ENCODE data around the gene RNF220. TPM values are rescaled to one million over a fixed set of nuclear protein-coding genes. Genes with fewer than 3 reads are reported as not detected.
"Not testable (repeated sequence)": the region's sequence is repeated elsewhere in the genome, so short reads cannot be mapped to it uniquely, and the experiment has no call there.

RNF220 gene
- total RNA-seq, 1 experiment from 2014 or later = 92.4 TPM

DNA sequence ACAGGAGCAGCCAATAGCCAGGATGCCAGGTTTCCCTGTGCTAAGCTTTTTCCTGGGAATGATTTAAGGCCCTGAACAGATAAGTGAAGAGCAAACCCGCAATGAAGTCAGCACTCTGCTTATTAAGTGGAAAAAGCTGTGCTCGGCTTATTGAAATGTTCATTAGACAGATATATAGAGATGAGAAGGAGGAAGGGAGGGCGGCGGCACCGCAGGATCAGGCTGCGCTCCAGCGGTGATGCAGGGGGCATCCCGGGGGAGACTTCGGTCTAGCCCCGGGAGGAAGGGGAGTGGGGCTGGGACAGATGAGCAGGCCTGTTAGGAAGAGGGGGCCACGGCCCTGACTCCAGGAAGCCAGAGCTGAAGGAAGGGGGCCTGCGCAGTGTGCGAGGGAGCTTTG is 154.3 kb downstream of the RNF220 start:
- Histone ChIP-seq H3K36me3 (ENCODE audit: control insufficient read depth, insufficient read depth, low read length) (no peaks in the 10 kb centered on the region), H3K27me3 (replicated peaks; ENCODE audit: control insufficient read depth, insufficient read depth, low read length) (no peaks in the 10 kb centered on the region), H3K4me1 (no peaks in the 10 kb centered on the region), H3K4me3 (ENCODE audit: low read depth, low read length) (no peak overlapping the region), H3K9me3 (no peaks in the 10 kb centered on the region)
- TF ChIP-seq, protein P1, sequence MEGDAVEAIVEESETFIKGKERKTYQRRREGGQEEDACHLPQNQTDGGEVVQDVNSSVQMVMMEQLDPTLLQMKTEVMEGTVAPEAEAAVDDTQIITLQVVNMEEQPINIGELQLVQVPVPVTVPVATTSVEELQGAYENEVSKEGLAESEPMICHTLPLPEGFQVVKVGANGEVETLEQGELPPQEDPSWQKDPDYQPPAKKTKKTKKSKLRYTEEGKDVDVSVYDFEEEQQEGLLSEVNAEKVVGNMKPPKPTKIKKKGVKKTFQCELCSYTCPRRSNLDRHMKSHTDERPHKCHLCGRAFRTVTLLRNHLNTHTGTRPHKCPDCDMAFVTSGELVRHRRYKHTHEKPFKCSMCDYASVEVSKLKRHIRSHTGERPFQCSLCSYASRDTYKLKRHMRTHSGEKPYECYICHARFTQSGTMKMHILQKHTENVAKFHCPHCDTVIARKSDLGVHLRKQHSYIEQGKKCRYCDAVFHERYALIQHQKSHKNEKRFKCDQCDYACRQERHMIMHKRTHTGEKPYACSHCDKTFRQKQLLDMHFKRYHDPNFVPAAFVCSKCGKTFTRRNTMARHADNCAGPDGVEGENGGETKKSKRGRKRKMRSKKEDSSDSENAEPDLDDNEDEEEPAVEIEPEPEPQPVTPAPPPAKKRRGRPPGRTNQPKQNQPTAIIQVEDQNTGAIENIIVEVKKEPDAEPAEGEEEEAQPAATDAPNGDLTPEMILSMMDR (IDR thresholded peaks at IDR 0.05; ENCODE audit: insufficient read depth in 1 of 2, low read depth in 1 of 2, low read length in 1 of 2, severe bottlenecking in 1 of 2, unreplicated experiment in 1 of 2) = no peak
- intact Hi-C loops (cut with micrococcal nuclease; ENCODE audit: unreplicated experiment) = no loop called here
- H3K27ac Mint-ChIP-seq (ENCODE audit: unreplicated experiment) = no peak overlapping the region
- CTCF ChIA-PET = no interaction called here
- H3K27me3 Mint-ChIP-seq (ENCODE audit: insufficient read depth, unreplicated experiment) = no peaks in the 10 kb centered on the region
- no peaks in the 10 kb centered on the region for H3K4me1 Mint-ChIP-seq (ENCODE audit: low read depth, unreplicated experiment)
- BruUV-seq (replicated peaks) = no TSS peak
- H3K9me3 Mint-ChIP-seq (ENCODE audit: unreplicated experiment) = no peaks in the 10 kb centered on the region
- no peak for DNase-seq
- no peaks in the 10 kb centered on the region for H3K36me3 Mint-ChIP-seq (ENCODE audit: insufficient read depth, unreplicated experiment)
- POLR2A ChIA-PET = no interaction called here
- H3K4me3 Mint-ChIP-seq (ENCODE audit: unreplicated experiment) = no peak overlapping the region

DNA sequence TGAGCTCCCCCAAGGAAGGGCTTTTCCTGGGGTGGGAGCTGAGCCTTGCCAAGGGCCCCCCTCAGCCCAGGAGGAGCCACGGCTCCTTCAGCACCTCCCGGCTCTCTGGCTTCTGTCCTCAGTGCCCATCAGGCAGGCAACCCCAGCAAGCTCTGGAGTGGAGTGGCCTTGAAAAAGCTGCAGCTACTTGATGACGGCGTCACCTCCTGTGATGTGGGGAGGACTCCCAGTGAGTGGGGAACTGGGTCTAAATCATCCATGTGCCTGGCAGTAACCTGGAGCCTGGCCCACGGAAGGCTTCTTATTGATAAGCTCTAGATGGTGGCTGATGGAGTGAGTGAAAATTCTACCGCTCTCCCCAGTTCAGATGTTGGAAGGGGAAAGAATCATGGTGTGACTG is 154.9 kb downstream of the RNF220 start:
- Histone ChIP-seq H3K27me3 (replicated peaks; ENCODE audit: control insufficient read depth, insufficient read depth, low read length) (no peaks in the 10 kb centered on the region), H3K36me3 (ENCODE audit: control insufficient read depth, insufficient read depth, low read length) (no peaks in the 10 kb centered on the region), H3K9me3 (no peaks in the 10 kb centered on the region), H3K4me1 (no peaks in the 10 kb centered on the region), H3K4me3 (ENCODE audit: low read depth, low read length) (no peak overlapping the region)
- Mint-ChIP-seq H3K4me3 (ENCODE audit: unreplicated experiment) (no peak overlapping the region), H3K9me3 (ENCODE audit: unreplicated experiment) (no peaks in the 10 kb centered on the region), H3K36me3 (ENCODE audit: insufficient read depth, unreplicated experiment) (no peaks in the 10 kb centered on the region), H3K27me3 (ENCODE audit: insufficient read depth, unreplicated experiment) (no peaks in the 10 kb centered on the region), H3K27ac (ENCODE audit: unreplicated experiment) (no peak overlapping the region), H3K4me1 (ENCODE audit: low read depth, unreplicated experiment) (no peaks in the 10 kb centered on the region)
- TF ChIP-seq, protein P1 (IDR thresholded peaks at IDR 0.05; ENCODE audit: insufficient read depth in 1 of 2, low read depth in 1 of 2, low read length in 1 of 2, severe bottlenecking in 1 of 2, unreplicated experiment in 1 of 2) = no peak
- intact Hi-C loops (cut with micrococcal nuclease; ENCODE audit: unreplicated experiment) = no loop called here
- no TSS peak for BruUV-seq (replicated peaks)
- POLR2A ChIA-PET = no interaction called here
- DNase-seq = no peak
- CTCF ChIA-PET = no interaction called here

DNA sequence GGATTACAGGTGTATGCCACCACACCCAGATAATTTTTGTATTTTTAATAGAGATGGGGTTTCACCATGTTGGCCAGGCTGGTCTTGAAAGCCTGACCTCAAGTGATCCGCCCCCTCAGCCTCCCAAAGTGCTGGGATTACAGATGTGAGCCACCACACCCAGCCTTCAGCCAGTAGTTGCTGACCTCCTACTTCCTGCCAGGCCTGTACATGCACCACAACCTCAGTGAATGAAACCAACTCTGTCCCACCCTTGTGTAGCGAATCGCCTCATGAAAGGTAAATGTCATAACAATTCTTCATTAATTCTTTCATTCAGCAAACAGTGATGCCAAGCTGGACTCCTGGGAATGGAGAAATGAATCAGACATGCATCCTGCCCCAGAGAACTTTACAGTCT is 155.6 kb downstream of the RNF220 start:
- intact Hi-C loops (cut with micrococcal nuclease; ENCODE audit: unreplicated experiment); H3K4me3 ChIP-seq (ENCODE audit: low read depth, low read length); H3K27me3 ChIP-seq (replicated peaks; ENCODE audit: control insufficient read depth, insufficient read depth, low read length); H3K4me1 Mint-ChIP-seq (ENCODE audit: low read depth, unreplicated experiment); H3K36me3 ChIP-seq (ENCODE audit: control insufficient read depth, insufficient read depth, low read length); H3K27me3 Mint-ChIP-seq (ENCODE audit: insufficient read depth, unreplicated experiment); POLR2A ChIA-PET; H3K4me1 ChIP-seq; H3K4me3 Mint-ChIP-seq (ENCODE audit: unreplicated experiment); H3K9me3 ChIP-seq; DNase-seq; CTCF ChIA-PET; BruUV-seq (replicated peaks); H3K36me3 Mint-ChIP-seq (ENCODE audit: insufficient read depth, unreplicated experiment); H3K9me3 Mint-ChIP-seq (ENCODE audit: unreplicated experiment); H3K27ac Mint-ChIP-seq (ENCODE audit: unreplicated experiment): not testable (repeated sequence)

DNA sequence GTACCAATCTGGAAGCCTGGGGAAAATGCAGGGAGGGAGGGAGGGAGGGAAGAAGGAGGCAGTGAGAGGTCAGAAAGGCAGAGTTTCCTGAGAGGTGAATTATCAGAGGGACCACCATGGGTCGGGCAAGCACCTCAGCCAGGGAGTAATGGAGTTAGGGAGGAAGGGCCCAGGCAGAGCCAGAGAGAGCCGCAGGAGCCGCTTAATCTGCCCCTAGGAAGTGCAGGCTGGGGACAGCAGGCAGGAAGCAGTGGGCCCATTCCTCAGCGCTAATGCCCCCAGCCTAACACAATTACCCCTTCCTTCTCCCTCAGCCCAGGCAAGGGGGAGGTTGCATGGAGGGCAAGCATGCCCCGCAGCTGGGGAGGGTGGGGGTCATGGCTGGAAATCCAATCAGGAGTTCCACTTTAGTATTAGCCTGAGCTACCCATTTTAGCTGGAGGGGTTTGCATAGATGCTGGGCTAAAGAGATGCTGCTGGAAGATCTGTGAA is 160.2 kb downstream of the RNF220 start:
- DNase-seq = no peak
- H3K4me3 ChIP-seq (ENCODE audit: low read depth, low read length) = no peak overlapping the region
- TF ChIP-seq, protein P1 (IDR thresholded peaks at IDR 0.05; ENCODE audit: insufficient read depth in 1 of 2, low read depth in 1 of 2, low read length in 1 of 2, severe bottlenecking in 1 of 2, unreplicated experiment in 1 of 2) = no peak
- no peaks in the 10 kb centered on the region for H3K36me3 ChIP-seq (ENCODE audit: control insufficient read depth, insufficient read depth, low read length)
- POLR2A ChIA-PET = no interaction called here
- Mint-ChIP-seq H3K36me3 (ENCODE audit: insufficient read depth, unreplicated experiment) (peaks cover 6% of the 10 kb centered on the region), H3K9me3 (ENCODE audit: unreplicated experiment) (no peaks in the 10 kb centered on the region), H3K4me1 (ENCODE audit: low read depth, unreplicated experiment) (peaks cover 10% of the 10 kb centered on the region), H3K4me3 (ENCODE audit: unreplicated experiment) (no peak overlapping the region), H3K27ac (ENCODE audit: unreplicated experiment) (no peak overlapping the region), H3K27me3 (ENCODE audit: insufficient read depth, unreplicated experiment) (no peaks in the 10 kb centered on the region)
- no peaks in the 10 kb centered on the region for H3K27me3 ChIP-seq (replicated peaks; ENCODE audit: control insufficient read depth, insufficient read depth, low read length)
- CTCF ChIA-PET = no interaction called here
- H3K9me3 ChIP-seq = no peaks in the 10 kb centered on the region
- H3K4me1 ChIP-seq = peaks cover 14% of the 10 kb centered on the region
- no TSS peak for BruUV-seq (replicated peaks)
- intact Hi-C loops (cut with micrococcal nuclease; ENCODE audit: unreplicated experiment) = no loop called here

Data from Caco-2 (cell line).